CD14-positive monocyte (primary cell): ENCODE measurements around the gene XBP1. TPM values are rescaled to one million over a fixed set of nuclear protein-coding genes. Genes with fewer than 3 reads are reported as not detected.

Source experiments
- DNase-seq, 3 donors: peaks; one replicate each; pipeline ENCODE4 v3.0.0-alpha.2; 2011 to 2022
- H2AFZ ChIP-seq: 2 replicates; pipeline ENCODE4 v1.6.0; 2012; ENCODE audit warnings: mild to moderate bottlenecking, low read depth, low read length, inconsistent platforms; ENCODE audit not compliant: insufficient read depth, poor library complexity, severe bottlenecking
- H3K27ac ChIP-seq, 2 donors: 1 replicate in 1 of 2; 2 replicates in 1 of 2; pipeline ENCODE4 v1.5.1; 2012 to 2013; ENCODE audit warnings: low read length in 2 of 2, control low read depth in 1 of 2, inconsistent platforms in 1 of 2, low read depth in 1 of 2, mild to moderate bottlenecking in 1 of 2
- H3K27me3 ChIP-seq, 2 donors: one replicate each; pipeline versions ENCODE4 v1.6.0 to v1.6.1; 2011 to 2013; ENCODE audit warnings: low read length in 2 of 2; ENCODE audit not compliant: control insufficient read depth in 2 of 2, insufficient read depth in 2 of 2
- H3K36me3 ChIP-seq, 2 donors: replicated peaks in 1 of 2; 1 replicate in 1 of 2; 2 replicates in 1 of 2; pipeline versions ENCODE4 v1.5.1 to v1.6.1; 2012 to 2013; ENCODE audit warnings: low read length in 2 of 2, control low read depth in 1 of 2, inconsistent platforms in 1 of 2, mild to moderate bottlenecking in 1 of 2; ENCODE audit not compliant: insufficient read depth in 2 of 2, control insufficient read depth in 1 of 2
- H3K4me1 ChIP-seq, 2 donors: 1 replicate in 1 of 2; 2 replicates in 1 of 2; pipeline versions ENCODE4 v1.5.1 to v1.6.1; 2012 to 2013; ENCODE audit warnings: low read length in 2 of 2, control low read depth in 1 of 2, inconsistent platforms in 1 of 2, mild to moderate bottlenecking in 1 of 2, moderate library complexity in 1 of 2; ENCODE audit not compliant: insufficient read depth in 2 of 2, control insufficient read depth in 1 of 2
- H3K4me2 ChIP-seq: replicated peaks from 2 replicates; pipeline ENCODE3; 2012; ENCODE audit warnings: low read length, moderate library complexity, mild to moderate bottlenecking; ENCODE audit not compliant: poor library complexity, severe bottlenecking; ENCODE audit errors: extremely low read depth
- H3K4me3 ChIP-seq, 3 experiments: fragments of 200-600 bp in 1 of 3; sonication (generic) in 1 of 3; replicated peaks in 1 of 3; 1 replicate in 2 of 3; 2 replicates in 1 of 3; pipeline ENCODE4 v1.5.1; 2011 to 2013; ENCODE audit warnings: low read length in 3 of 3, mild to moderate bottlenecking in 3 of 3, control low read depth in 2 of 3, low read depth in 2 of 3, inconsistent platforms in 1 of 3, moderate library complexity in 1 of 3
- H3K79me2 ChIP-seq: 2 replicates; pipeline ENCODE4 v1.6.0; 2012; ENCODE audit warnings: mild to moderate bottlenecking, control low read depth, inconsistent platforms, low read length, moderate library complexity; ENCODE audit not compliant: insufficient read depth
- H3K9ac ChIP-seq: 2 replicates; pipeline ENCODE4 v1.6.0; 2017; ENCODE audit warnings: low read length, mild to moderate bottlenecking; ENCODE audit not compliant: insufficient read depth, poor library complexity, severe bottlenecking
- H3K9me3 ChIP-seq, 2 donors: replicated peaks in 1 of 2; 1 replicate in 1 of 2; 2 replicates in 1 of 2; pipeline versions ENCODE4 v1.5.1 to v1.6.1; 2012 to 2013; ENCODE audit warnings: low read length in 2 of 2, control low read depth in 1 of 2; ENCODE audit not compliant: control insufficient read depth in 1 of 2, insufficient read depth in 1 of 2
- H4K20me1 ChIP-seq: 2 replicates; pipeline ENCODE4 v1.6.0; 2012; ENCODE audit warnings: mild to moderate bottlenecking, low read length, control low read depth, moderate library complexity; ENCODE audit not compliant: insufficient read depth
- H3K27ac Mint-ChIP-seq, 7 donors: one replicate each; pipeline ENCODE4 v1.8.0; 2020; ENCODE audit warnings: mild to moderate bottlenecking in 7 of 7, mixed read lengths in 7 of 7, moderate library complexity in 6 of 7, inconsistent platforms in 2 of 7
- H3K27me3 Mint-ChIP-seq, 3 donors: one replicate each; pipeline ENCODE4 v1.8.0; 2021 to 2022; ENCODE audit warnings: low read depth in 3 of 3, mild to moderate bottlenecking in 3 of 3, mixed read lengths in 3 of 3, moderate library complexity in 3 of 3, inconsistent platforms in 1 of 3
- H3K36me3 Mint-ChIP-seq, 2 donors: one replicate each; pipeline ENCODE4 v1.8.0; 2020; ENCODE audit warnings: mixed read lengths in 2 of 2, inconsistent platforms in 1 of 2, mild to moderate bottlenecking in 1 of 2
- H3K4me1 Mint-ChIP-seq: one replicate; pipeline ENCODE4 v1.8.0; 2020; ENCODE audit warnings: mild to moderate bottlenecking, mixed read lengths
- H3K4me3 Mint-ChIP-seq, 2 donors: one replicate each; pipeline ENCODE4 v1.8.0; 2020; ENCODE audit warnings: mild to moderate bottlenecking in 2 of 2, mixed read lengths in 2 of 2, moderate library complexity in 1 of 2
- H3K9me3 Mint-ChIP-seq, 7 donors: one replicate each; pipeline ENCODE4 v1.8.0; 2020 to 2022; ENCODE audit warnings: mixed read lengths in 7 of 7, mild to moderate bottlenecking in 6 of 7, moderate library complexity in 6 of 7, inconsistent platforms in 2 of 7
- WGBS: methylation state at CpG from one replicate; pipeline ENCODE4 v1.1.5; 2013; ENCODE audit warnings: missing lambda C conversion rate; ENCODE audit not compliant: insufficient coverage; 5-methylcytosine and 5-hydroxymethylcytosine counted together
- intact Hi-C, 2 donors: fragments of 100-400 bp; cut with micrococcal nuclease; formaldehyde crosslinking; loops; one replicate each; pipeline versions ENCODE4 v1.15.0 to v1.15.1; 2023
- polyA plus RNA-seq, 3 donors: library from polyadenylated mRNA; depleted of rRNA in 1 of 3; unstranded in 2 of 3; stranded (reverse) in 1 of 3; fragments of 300-500 nt in 2 of 3; fragments of >200 nt in 1 of 3; fragmentation: Illumina TruSeq in 2 of 3; gene quantifications; 1 replicate in 2 of 3; 2 replicates in 1 of 3; pipeline ENCODE4 v1.2.3, GENCODE V29; 2012 to 2021
- TF ChIP-seq, protein P1 (sequence below): fragments of 200-600 bp; IDR thresholded peaks from one replicate; pipeline ENCODE4 v1.8.0; 2022; ENCODE audit warnings: antibody characterized with exemption, mild to moderate bottlenecking

XBP1 gene
- polyA plus RNA-seq, 3 donors, result 175 to 215 (median 201) TPM

- Mint-ChIP-seq H3K9me3 (no peaks in the 10 kb centered on the region), H3K27ac (peak overlapping the region in 2 of 7 donors; percentile 31 to 73), H3K4me3 (no peak overlapping the region), H3K4me1 (peaks cover 68% of the 10 kb centered on the region), H3K36me3 (no peaks in the 10 kb centered on the region), H3K27me3 (peaks cover 0 to 2% (median 0%) of the 10 kb centered on the region in 3 donors)
- Histone ChIP-seq H4K20me1 (no peaks in the 10 kb centered on the region), H3K9me3 (no peaks in the 10 kb centered on the region), H3K27me3 (no peaks in the 10 kb centered on the region), H3K36me3 (no peaks in the 10 kb centered on the region), H3K4me2 (no peak overlapping the region), H2AFZ (no peak overlapping the region), H3K4me3 (no peak overlapping the region), H3K27ac (peak overlapping the region in 1 of 2 donors; percentile 83), H3K9ac (no peak overlapping the region), H3K79me2 (peaks cover 28% of the 10 kb centered on the region), H3K4me1 (peaks cover 57 to 59% of the 10 kb centered on the region in 2 donors)
- no peak for DNase-seq
- 95% methylated on average over 4 of the region's 6 CpGs for WGBS
- intact Hi-C loops, result no loop called here
- TF ChIP-seq, protein P1, sequence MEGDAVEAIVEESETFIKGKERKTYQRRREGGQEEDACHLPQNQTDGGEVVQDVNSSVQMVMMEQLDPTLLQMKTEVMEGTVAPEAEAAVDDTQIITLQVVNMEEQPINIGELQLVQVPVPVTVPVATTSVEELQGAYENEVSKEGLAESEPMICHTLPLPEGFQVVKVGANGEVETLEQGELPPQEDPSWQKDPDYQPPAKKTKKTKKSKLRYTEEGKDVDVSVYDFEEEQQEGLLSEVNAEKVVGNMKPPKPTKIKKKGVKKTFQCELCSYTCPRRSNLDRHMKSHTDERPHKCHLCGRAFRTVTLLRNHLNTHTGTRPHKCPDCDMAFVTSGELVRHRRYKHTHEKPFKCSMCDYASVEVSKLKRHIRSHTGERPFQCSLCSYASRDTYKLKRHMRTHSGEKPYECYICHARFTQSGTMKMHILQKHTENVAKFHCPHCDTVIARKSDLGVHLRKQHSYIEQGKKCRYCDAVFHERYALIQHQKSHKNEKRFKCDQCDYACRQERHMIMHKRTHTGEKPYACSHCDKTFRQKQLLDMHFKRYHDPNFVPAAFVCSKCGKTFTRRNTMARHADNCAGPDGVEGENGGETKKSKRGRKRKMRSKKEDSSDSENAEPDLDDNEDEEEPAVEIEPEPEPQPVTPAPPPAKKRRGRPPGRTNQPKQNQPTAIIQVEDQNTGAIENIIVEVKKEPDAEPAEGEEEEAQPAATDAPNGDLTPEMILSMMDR, result no peak
These were observed 15.4 kb upstream of the XBP1 start for GRCh38 chr22:28815729-28816128.

DNA sequence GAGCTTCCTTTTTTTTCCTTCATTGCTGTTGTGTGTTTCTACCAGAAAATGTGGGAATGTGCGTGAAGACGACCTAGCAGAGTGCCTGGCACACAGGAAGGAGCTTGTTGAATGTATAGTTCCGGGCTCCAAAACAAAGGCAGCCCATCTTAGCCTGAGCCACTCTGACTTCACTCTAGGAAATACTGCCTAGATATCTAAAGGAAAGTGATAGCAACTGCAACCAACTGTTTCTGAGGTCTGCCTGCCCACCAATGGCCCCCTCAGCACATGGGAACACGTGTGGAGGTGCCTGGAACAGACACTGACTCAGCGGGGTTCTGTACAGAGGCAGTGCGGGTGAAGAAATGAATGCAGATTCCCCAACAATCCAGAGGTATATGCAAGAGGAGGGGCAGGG, 14.7 kb upstream of the XBP1 start:
- peaks cover 0 to 2% (median 0%) of the 10 kb centered on the region in 3 donors for H3K27me3 Mint-ChIP-seq
- peak overlapping the region in 1 of 3 experiments; percentile 21 for H3K4me3 ChIP-seq
- H2AFZ ChIP-seq, result peak overlapping the region; percentile 73
- peak overlapping the region in 1 of 2 donors; percentile 71 for H3K4me3 Mint-ChIP-seq
- 0% methylated on average over 1 of the region's 6 CpGs for WGBS
- H3K9ac ChIP-seq, result no peak overlapping the region
- peaks cover 29% of the 10 kb centered on the region for H3K79me2 ChIP-seq
- peak overlapping the region; percentile 6 to 83 for H3K27ac ChIP-seq
- peak overlapping the region in 6 of 7 donors; percentile 61 to 96 (median 93) for H3K27ac Mint-ChIP-seq
- H3K9me3 Mint-ChIP-seq, result no peaks in the 10 kb centered on the region
- no peak for DNase-seq
- intact Hi-C loops, result no loop called here
- no peaks in the 10 kb centered on the region for H3K36me3 ChIP-seq
- TF ChIP-seq, protein P1, result no peak
- H4K20me1 ChIP-seq, result no peaks in the 10 kb centered on the region
- no peaks in the 10 kb centered on the region for H3K36me3 Mint-ChIP-seq
- no peaks in the 10 kb centered on the region for H3K27me3 ChIP-seq
- H3K4me1 Mint-ChIP-seq, result peaks cover 73% of the 10 kb centered on the region
- peak overlapping the region; percentile 35 for H3K4me2 ChIP-seq
- no peaks in the 10 kb centered on the region for H3K9me3 ChIP-seq
- peaks cover 61 to 65% of the 10 kb centered on the region in 2 donors for H3K4me1 ChIP-seq
